ENCODE data around the gene RPS14.

Gene RPS14

GRCh38 chr5:150449517-150450339 lies at the start of gene RPS14:
Gene RPS14 (minus strand): TSS chr5:150449739. CDS start chr5:150447733, 2,006 bp downstream.
- peak; percentile 94 for DNase-seq (ENCODE audit: low spot score)

- DNase-seq (ENCODE audit: low spot score), result no peak
These were observed 49.4 kb upstream of the RPS14 start for GRCh38 chr5:150498971-150499370.

DNA sequence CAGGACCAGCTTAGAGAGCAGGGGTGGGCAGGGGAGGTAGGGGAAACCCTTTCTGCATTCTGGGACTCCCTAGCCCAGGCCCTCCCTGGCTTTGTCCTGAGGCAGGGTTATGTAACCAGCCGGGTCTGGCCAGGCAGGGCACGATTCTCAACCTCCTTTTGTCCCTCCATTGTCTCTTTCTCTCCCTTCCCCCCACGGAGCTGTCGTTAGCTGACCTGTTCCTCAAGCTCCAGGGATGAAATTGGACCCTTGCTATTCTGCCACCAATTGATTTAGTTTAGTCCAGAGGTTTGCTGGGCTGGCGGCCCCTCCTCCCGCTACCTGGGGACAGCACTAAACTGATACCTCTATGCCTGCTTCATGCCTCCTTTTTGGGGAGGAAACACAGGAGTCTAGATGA lies 49.0 kb upstream of the RPS14 start:
- no peak for DNase-seq (ENCODE audit: low spot score)

- no peak for DNase-seq (ENCODE audit: low spot score)
These were observed 48.4 kb upstream of the RPS14 start for GRCh38 chr5:150497989-150498317.

- DNase-seq (ENCODE audit: low spot score), result peak; percentile 95
These were observed 47.9 kb upstream of the RPS14 start for GRCh38 chr5:150497274-150497988.

DNA sequence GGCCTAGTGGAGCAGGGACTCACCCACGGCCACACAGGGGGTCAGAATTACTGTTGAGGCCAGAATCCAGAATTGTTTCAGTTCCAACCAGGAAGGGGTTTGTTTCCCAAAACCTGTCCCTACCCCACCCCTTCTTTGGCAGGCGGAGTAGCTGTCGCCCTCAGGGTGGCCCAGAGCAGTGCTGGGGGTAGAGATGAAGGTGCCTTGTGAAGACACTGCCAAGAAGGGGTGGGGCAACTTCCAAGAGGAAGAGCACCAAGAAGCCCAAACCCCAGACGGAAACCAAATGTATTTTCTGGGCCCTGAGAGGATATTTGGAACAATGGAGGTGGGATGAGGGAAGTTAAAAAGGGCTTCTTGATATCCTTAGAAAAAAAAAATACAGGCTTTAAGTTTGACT lies 47.0 kb upstream of the RPS14 start:
- no peak for DNase-seq (ENCODE audit: low spot score)

GRCh38 chr5:150496098-150496497 lies 46.6 kb upstream of the RPS14 start:
- no peak for DNase-seq (ENCODE audit: low spot score)

GRCh38 chr5:150492621-150493020 lies 43.1 kb upstream of the RPS14 start:
- peak; percentile 93 for DNase-seq (ENCODE audit: low spot score)

GRCh38 chr5:150491876-150492275 lies 42.3 kb upstream of the RPS14 start:
- DNase-seq (ENCODE audit: low spot score), result no peak

DNA sequence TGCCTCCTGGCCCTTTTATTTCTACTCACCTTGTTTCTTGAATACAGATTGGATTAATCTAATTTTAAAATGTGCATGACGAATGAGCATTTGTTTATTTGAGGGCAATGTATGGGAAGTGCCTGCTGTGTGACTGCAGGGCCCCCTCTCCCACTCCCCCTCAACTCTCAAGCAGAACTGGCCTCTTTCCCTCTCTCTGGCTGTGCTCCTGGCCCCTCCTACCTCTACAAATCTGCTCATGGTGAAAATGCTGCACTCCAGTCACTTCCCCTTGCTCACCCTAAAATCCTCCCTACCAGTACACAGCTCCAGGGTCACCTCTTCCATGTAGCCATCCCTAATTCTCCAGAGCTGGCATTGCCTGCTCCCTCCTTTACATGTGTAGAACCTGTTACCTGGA lies 41.2 kb upstream of the RPS14 start:
- DNase-seq (ENCODE audit: low spot score), result no peak

- DNase-seq (ENCODE audit: low spot score), result no peak
These were observed 40.7 kb upstream of the RPS14 start for GRCh38 chr5:150490296-150490669.

DNA sequence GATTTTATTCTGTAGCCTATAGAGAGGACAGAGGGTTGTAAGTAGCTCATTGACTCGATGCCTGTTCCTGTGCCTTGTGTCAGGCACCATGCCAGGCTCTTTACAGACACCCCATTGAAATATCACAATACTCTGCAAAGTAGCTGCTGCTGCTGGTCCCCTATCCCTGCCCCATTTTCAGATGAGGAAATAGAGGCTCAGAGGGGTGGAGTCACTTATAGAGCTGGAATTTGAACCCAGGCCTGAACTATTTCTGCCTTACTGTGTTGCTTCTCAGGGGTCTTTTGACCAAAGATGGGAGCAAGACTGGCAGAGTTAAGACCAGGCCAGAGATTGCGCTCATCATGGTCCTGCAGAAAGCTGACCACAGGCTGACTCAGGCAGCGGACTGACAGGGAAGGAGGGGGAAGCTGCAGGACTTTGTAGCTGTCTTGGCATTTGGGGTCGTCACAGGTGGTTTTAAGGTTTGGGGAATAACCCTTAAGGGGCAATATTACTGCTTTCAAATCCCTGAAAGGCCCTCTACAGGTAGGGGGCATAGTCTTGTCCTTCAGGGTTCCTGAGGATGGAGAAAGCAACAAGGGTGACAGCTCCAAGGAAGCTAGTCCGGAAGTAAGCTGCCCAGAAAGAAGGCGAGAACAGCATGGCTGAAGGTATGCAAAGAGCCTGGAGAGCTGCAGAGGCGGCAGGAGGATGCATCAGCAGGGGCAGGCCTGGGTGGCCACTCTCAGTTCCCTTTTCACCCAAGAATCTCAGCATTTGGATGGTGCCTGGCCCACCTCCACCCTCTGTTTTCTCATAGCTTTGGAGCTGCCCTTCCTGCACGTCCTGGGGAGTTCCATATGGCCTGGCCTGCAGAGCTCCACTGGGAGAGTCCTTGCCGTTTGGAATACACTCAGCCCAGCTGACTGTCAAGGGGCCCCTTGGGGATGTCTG lies 40.1 kb upstream of the RPS14 start:
- no peak for DNase-seq (ENCODE audit: low spot score)

DNA sequence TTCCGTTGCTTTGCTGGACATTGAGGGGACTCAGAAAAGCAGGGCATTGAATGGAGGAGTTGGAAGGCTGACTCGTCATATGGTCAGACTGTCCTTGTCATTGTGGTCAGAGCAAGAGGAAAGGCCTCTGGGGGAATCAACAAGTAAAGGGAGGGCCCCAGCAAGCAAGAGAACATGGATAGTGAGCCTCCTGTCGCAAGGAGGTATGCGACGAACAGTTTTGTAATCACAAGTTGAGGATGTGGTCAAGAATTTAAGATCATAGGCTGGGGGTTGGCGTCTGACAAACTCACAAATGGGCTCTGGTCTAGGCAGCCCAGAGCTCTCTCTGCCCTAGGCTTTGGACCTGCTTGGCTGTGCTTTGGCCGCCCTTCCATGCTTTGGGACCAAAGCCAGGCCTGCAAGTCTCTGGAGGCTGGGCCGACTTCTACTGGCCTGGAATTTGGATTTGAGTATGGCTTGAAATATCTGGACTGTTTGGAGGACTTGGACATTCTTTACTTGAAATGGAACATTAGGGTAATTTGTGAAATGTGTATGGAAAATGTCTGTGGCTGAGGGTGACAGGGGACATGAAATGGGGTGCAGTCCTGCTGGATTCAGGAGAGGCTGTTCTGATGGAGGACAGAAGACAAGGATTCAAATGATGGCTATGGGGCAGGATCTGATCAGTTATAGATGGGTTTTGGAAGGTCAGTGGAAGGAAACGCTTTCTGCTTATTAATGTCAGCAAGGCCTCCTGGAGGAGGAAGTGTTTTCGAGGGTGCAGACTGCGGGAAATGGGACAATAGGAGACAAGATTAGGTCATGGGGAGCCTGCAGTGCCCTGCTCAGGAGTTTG lies 39.2 kb upstream of the RPS14 start:
- peak; percentile 82 for DNase-seq (ENCODE audit: low spot score)

DNA sequence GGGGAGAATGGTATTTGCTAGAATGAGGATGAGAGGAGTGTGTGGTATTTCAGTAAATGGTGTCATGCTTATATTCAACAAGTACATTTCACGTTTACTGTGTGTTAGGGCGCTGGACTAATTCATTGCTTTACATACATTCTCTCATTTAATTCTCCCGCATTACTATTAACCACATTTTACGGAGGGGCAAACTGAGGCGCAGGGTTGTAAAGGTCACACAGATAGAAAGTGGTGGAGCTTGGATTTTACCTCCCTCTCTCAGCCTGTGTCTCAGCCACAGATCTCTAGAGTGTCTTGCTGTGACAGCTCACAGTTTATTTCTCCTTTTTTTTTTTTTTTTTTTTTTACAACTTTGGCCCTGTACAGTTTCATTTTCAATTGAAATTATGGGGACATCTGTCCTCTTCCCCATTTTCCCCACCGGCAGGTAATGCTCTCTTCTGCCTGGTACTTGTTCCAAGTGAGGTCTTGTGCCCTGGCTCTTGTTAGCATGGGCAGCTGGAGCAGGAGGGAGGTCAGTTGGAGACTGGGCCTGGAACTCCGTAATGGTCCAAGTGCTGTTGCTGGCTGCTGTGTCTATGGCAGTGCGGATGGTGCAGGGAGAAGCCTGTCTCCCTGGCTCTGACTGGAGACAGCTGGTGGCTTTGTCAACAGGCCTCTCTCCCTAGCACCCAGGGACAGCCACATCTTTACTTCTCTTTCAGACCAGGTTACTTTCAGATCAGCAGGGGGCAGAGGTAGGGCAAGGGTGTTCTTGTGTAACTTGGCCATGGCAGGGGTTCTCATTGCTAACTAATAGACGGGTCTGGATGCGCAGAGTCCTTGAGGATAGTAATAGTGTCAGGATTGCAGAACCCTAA lies 37.9 kb upstream of the RPS14 start:
- peak; percentile 71 for DNase-seq (ENCODE audit: low spot score)

DNA sequence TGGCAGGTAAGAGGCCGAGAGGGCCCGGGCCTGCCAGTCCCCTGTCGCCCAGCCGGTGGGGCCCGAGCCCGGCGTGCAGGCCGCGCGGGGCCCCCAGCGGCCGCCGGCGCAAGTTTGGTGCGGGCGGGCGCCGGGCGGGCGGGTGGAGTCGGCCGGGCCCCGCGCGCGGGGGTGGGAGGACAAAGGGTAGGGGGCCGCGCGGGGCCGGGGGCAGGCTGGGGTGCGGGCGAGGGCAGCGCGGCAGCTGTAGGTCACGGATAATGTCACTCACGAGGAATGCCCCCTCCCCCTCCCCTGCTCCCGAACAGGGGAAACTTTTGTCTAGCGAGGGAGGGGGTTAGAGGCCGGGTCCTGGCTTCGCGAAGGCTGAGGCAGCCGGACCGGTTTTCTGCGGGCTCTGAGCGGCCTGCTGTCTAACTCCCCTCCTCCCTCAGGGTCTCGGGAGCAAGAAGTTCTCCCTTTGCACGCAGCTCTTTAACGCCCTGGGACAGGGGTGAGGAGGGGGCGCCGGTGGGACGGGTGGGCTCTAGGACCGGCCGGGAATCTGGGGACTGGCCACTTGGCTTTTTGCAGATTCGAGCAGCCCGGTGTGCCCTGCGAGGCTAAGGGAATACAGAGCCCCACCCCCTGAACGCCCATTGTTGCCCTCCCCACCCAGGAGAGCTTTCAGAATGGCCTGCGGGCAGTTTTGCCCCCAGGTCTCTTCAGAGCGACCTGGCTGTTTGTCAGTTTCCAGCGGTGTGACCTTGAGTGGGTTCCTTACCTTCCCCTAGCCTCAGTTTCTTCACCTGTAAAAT lies 37.1 kb upstream of the RPS14 start:
- peak; percentile 76 for DNase-seq (ENCODE audit: low spot score)

DNA sequence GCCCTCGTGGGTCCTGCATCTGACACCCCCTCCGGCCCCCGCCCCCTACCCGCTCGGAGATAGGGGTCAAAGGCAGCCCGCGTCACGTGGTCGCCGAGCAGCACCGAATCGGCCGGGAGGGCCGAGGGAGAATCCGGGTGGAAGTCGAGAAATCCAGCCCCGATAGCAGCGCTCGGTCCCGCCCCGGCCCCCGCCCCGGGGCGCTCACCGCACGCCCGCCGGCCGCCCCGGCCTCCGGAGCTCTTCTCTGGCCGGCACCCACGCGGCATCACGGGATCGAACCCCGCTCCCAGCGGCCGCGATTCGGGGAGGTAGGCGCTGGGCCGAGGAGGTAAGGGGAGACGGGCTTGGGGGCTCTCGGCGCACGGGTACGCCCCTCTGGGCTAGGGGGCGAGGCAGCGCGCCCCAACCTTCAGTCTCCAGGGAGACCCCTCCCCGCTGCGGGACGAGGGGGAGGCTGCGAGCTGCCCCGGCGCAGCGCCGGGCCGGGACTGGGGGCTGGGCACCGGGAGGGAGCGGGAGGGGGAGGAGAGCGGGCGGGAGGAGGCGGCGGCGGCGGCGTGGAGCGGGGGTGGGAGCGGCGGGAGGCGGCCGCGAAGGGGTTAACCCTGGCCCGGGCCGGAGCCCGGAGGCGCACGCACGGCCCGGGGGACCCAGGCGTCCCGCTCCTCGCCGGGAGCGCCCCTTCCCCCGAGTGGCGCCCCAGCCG lies 36.3 kb upstream of the RPS14 start:
- peak; percentile 65 for DNase-seq (ENCODE audit: low spot score)

- DNase-seq (ENCODE audit: low spot score), result no peak
These were observed 35.6 kb upstream of the RPS14 start for GRCh38 chr5:150484964-150485692.

- DNase-seq (ENCODE audit: low spot score), result no peak
These were observed 32.5 kb upstream of the RPS14 start for GRCh38 chr5:150481972-150482406.

DNA sequence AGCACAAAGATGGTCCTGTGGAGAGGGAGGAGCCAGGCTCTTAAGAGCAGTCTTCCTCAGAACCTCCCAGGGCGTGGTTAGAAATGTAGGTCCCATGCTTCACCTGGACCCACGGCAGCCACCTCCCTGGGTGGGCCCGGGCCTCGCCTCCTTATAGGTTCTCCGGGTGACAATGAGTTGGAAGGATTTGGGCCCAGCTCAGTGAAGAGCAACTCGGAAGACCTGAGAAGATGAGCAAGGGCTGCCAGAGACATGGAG lies 32.1 kb upstream of the RPS14 start:
- DNase-seq (ENCODE audit: low spot score), result no peak
